PC-3 (cell line): ENCODE measurements around the gene SFXN3. TPM values are rescaled to one million over a fixed set of nuclear protein-coding genes. Genes with fewer than 3 reads are reported as not detected.

Experiments
- ATAC-seq: fragments of 200-7000 bp; cut with Tn5 transposase; 2 replicates; pipeline ENCODE4 v1.9.1; 2020; ENCODE audit warnings: mild to moderate bottlenecking, moderate library complexity
- BruUV-seq: library from RNA; stranded (reverse); fragments of 400-500 nt; replicated peaks from 2 replicates; lab custom pipeline; 2021; lab: Mats Ljungman, UMichigan
- CTCF ChIA-PET: fragments of 300-600 bp; sonication (Branson Sonifier 250); formaldehyde crosslinking; loops from one replicate; lab custom pipeline; 2022; ENCODE audit warnings: antibody characterized with exemption; lab: Charles Lee
- POLR2A ChIA-PET: fragments of 300-600 bp; sonication (Branson Sonifier 250); formaldehyde crosslinking; loops from one replicate; lab custom pipeline; 2022; ENCODE audit warnings: antibody characterized with exemption; ENCODE audit not compliant: unreplicated experiment; lab: Charles Lee
- DNase-seq: peaks from one replicate; pipeline ENCODE4 v3.0.0-alpha.2; 2015
- H2AFZ ChIP-seq: fragments of 300-600 bp; sonication (generic); 2 replicates; pipeline ENCODE4 v1.6.0; 2016; ENCODE audit warnings: antibody characterized with exemption, low read length
- H3F3A ChIP-seq: fragments of 300-600 bp; sonication (generic); one replicate; pipeline ENCODE4 v1.6.0; 2017; ENCODE audit warnings: antibody characterized with exemption, low read length, control low read depth, mild to moderate bottlenecking; ENCODE audit not compliant: unreplicated experiment
- H3K27ac ChIP-seq: fragments of 300-600 bp; sonication (generic); 2 replicates; pipeline ENCODE4 v1.5.1; 2016; ENCODE audit warnings: mild to moderate bottlenecking, low read length
- H3K27me3 ChIP-seq: fragments of 300-600 bp; sonication (generic); 2 replicates; pipeline ENCODE4 v1.6.1; 2016; ENCODE audit warnings: low read length, mixed read lengths
- H3K36me3 ChIP-seq: fragments of 300-600 bp; sonication (generic); 2 replicates; pipeline ENCODE4 v1.6.1; 2016; ENCODE audit warnings: low read depth, mixed run types, low read length, mixed read lengths
- H3K4me1 ChIP-seq: fragments of 300-600 bp; sonication (generic); 2 replicates; pipeline ENCODE4 v1.5.1; 2016; ENCODE audit warnings: low read length; ENCODE audit not compliant: insufficient read depth
- H3K4me2 ChIP-seq: fragments of 300-600 bp; sonication (generic); 2 replicates; pipeline ENCODE4 v1.6.0; 2016; ENCODE audit warnings: low read length
- H3K4me3 ChIP-seq: fragments of 300-600 bp; sonication (generic); 2 replicates; pipeline ENCODE4 v1.5.1; 2016; ENCODE audit warnings: mild to moderate bottlenecking, low read length, mixed read lengths
- H3K79me2 ChIP-seq: fragments of 300-600 bp; sonication (generic); 2 replicates; pipeline ENCODE4 v1.6.1; 2017; ENCODE audit warnings: low read length, mixed read lengths
- H3K9ac ChIP-seq: fragments of 300-600 bp; sonication (generic); 2 replicates; pipeline ENCODE4 v1.6.0; 2016; ENCODE audit warnings: mild to moderate bottlenecking, low read length
- H3K9me2 ChIP-seq: fragments of 300-600 bp; sonication (generic); replicated peaks from 2 replicates; pipeline ENCODE4 v1.6.1; 2016; ENCODE audit warnings: mixed run types, low read length, mixed read lengths
- H3K9me3 ChIP-seq: fragments of 300-600 bp; sonication (generic); 2 replicates; pipeline ENCODE4 v1.6.1; 2016; ENCODE audit warnings: low read length, mixed read lengths
- H4K20me1 ChIP-seq: fragments of 300-600 bp; sonication (generic); 2 replicates; pipeline ENCODE4 v1.6.1; 2016; ENCODE audit warnings: low read length, mixed read lengths
- EZH2 ChIP-seq: fragments of 300-600 bp; sonication (generic); IDR thresholded peaks from one replicate; pipeline ENCODE4 v1.6.1; 2017; ENCODE audit warnings: antibody characterized with exemption, mild to moderate bottlenecking, low read length; ENCODE audit not compliant: unreplicated experiment
- EZH2phosphoT487 ChIP-seq: fragments of 300-600 bp; sonication (generic); IDR thresholded peaks from 2 replicates; pipeline ENCODE4 v1.6.1; 2018; ENCODE audit warnings: mild to moderate bottlenecking, antibody characterized with exemption, low read length, borderline replicate concordance
- intact Hi-C: fragments of 100-400 bp; cut with micrococcal nuclease; formaldehyde crosslinking; loops from 2 replicates; pipeline ENCODE4 v1.9.0; 2023
- total RNA-seq: library from RNA; depleted of rRNA; stranded (reverse); fragments of >200 nt; gene quantifications from 2 replicates; pipeline ENCODE4 v1.2.3, GENCODE V29; 2014
- TF ChIP-seq, protein P1 (sequence below): fragments of 300-600 bp; sonication (generic); conservative IDR thresholded peaks from 2 replicates; pipeline ENCODE4 v1.5.1; 2017; ENCODE audit warnings: antibody characterized with exemption, low read depth, mild to moderate bottlenecking, low read length

SFXN3 gene
- total RNA-seq, 1 experiment from 2014 or later = 46.7 TPM

DNA sequence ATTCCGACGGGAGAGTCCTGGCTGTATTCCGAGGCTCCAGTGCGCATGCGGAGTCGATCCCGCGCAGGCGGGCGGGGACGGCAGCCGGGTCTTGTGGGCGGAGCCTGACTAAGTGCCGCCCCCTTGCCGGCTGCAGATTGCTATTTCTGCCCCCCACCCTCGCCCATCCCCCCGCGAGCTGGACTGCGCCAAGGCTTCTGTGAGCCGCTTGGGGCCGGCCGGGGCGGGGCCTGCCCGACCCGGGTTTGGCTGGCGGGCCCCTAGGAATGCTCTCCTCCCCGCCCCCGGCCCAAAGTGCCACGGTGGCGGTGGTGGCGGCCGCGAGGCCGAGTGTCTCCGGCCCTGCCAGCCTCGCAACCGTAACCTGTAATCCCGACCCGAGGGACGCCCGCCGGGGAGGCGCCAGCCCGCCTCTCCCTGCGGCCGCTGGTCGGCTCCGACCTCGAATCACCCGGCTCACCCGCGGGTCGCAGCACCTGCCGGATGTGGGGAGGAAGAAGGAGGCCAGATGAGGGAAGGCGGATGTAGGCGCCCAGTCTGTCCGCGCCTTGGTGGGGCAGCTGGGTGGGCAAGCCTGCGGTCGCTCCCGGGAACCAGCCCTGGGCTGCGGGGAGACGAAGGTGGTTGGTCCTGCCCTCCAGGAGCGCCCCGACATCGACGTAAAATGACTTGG is 30.1 kb downstream of the SFXN3 start:
- Histone ChIP-seq H2AFZ (peak overlapping the region; percentile 88), H3K4me2 (peak overlapping the region; percentile 88), H3K9ac (peak overlapping the region; percentile 97), H3F3A (no peaks in the 10 kb centered on the region), H3K4me1 (peaks cover 43% of the 10 kb centered on the region), H3K79me2 (peaks cover 72% of the 10 kb centered on the region), H3K27me3 (no peaks in the 10 kb centered on the region), H3K27ac (peak overlapping the region; percentile 85), H3K36me3 (no peaks in the 10 kb centered on the region), H3K4me3 (peak overlapping the region; percentile 87), H3K9me2 (no peaks in the 10 kb centered on the region), H4K20me1 (no peaks in the 10 kb centered on the region), H3K9me3 (no peaks in the 10 kb centered on the region)
- BruUV-seq = no TSS peak
- intact Hi-C loops = loop anchor here (1.0 kb wide), 1 partner anchor 7 kb away; no protein-coding TSS in a partner anchor
- no peak for TF ChIP-seq EZH2
- TF ChIP-seq EZH2phosphoT487 = no peak
- TF ChIP-seq, protein P1, sequence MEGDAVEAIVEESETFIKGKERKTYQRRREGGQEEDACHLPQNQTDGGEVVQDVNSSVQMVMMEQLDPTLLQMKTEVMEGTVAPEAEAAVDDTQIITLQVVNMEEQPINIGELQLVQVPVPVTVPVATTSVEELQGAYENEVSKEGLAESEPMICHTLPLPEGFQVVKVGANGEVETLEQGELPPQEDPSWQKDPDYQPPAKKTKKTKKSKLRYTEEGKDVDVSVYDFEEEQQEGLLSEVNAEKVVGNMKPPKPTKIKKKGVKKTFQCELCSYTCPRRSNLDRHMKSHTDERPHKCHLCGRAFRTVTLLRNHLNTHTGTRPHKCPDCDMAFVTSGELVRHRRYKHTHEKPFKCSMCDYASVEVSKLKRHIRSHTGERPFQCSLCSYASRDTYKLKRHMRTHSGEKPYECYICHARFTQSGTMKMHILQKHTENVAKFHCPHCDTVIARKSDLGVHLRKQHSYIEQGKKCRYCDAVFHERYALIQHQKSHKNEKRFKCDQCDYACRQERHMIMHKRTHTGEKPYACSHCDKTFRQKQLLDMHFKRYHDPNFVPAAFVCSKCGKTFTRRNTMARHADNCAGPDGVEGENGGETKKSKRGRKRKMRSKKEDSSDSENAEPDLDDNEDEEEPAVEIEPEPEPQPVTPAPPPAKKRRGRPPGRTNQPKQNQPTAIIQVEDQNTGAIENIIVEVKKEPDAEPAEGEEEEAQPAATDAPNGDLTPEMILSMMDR = no peak
- ChIA-PET POLR2A (interaction anchor here (0.6 to 0.7 kb wide), 3 partner anchors 10 to 46 kb away, joined by 3 to 11 read pairs (median 11); no protein-coding TSS in a partner anchor), CTCF (interaction anchor here (0.6 to 1.9 kb wide), 5 partner anchors 11 to 970 kb away, joined by 3 to 10 read pairs (median 7); no protein-coding TSS in a partner anchor)
- peak; percentile 65 for ATAC-seq
- DNase-seq = peak; percentile 90

DNA sequence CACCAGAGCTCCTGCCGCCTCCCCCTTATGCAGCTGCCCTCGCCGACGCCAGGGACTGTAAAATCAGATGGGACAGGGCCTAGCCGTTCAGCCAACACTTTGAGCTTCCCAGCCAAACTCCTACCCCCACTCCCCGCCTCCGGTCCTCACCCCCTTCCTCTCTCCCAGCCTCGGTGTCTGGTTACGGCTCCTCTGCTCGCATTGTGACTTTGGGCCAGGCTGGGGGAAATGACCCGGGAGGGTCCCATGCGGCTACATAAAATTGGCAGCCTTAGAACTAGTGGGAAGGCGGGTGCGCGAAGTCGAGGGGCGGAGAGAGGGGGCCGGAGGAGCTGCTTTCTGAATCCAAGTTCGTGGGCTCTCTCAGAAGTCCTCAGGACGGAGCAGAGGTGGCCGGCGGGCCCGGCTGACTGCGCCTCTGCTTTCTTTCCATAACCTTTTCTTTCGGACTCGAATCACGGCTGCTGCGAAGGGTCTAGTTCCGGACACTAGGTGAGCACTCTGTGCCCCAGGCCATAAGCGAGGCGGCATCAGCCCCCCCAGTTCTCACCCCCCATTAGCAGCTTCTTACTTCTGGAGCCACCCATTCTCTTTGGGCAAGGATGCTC is 30.7 kb downstream of the SFXN3 start, which contains the start of gene KAZALD1:
TSS of gene KAZALD1 (plus strand) at position 366 of the 608 bp plus-strand sequence. CDS start 604 bp downstream, outside the sequence.
- DNase-seq = peak; percentile 58
- H2AFZ ChIP-seq = peak within 1 kb of the TSS; percentile 88
- ChIA-PET POLR2A (interaction anchor here (0.7 kb wide), 1 partner anchor 18 kb away, joined by 11 read pairs; no protein-coding TSS in a partner anchor), CTCF (interaction anchor here (0.6 to 1.9 kb wide), 4 partner anchors 12 to 969 kb away, joined by 3 to 10 read pairs (median 6); no protein-coding TSS in a partner anchor)
- peaks cover 44% of the 10 kb centered on the region for H3K4me1 ChIP-seq
- H3K4me3 ChIP-seq = peak within 1 kb of the TSS; percentile 87
- peak; percentile 12 for ATAC-seq
- TF ChIP-seq EZH2 = no peak
- TF ChIP-seq, protein P1 = no peak
- TF ChIP-seq EZH2phosphoT487 = no peak
- intact Hi-C loops = no loop called here
- no peaks in the 10 kb centered on the region for H3K27me3 ChIP-seq
- peak within 1 kb of the TSS; percentile 85 for H3K27ac ChIP-seq
- H4K20me1 ChIP-seq = no peaks in the 10 kb centered on the region
- H3K79me2 ChIP-seq = peaks cover 66% of the 10 kb centered on the region
- H3K9me2 ChIP-seq = no peaks in the 10 kb centered on the region
- no peaks in the 10 kb centered on the region for H3F3A ChIP-seq
- no peaks in the 10 kb centered on the region for H3K9me3 ChIP-seq
- peak within 1 kb of the TSS; percentile 88 for H3K4me2 ChIP-seq
- H3K9ac ChIP-seq = peak within 1 kb of the TSS; percentile 97
- H3K36me3 ChIP-seq = no peaks in the 10 kb centered on the region
- BruUV-seq = TSS peak; percentile 61
